ENCODE measurements around the gene GPR141. TPM values are rescaled to one million over a fixed set of nuclear protein-coding genes. Genes with fewer than 3 reads are reported as not detected.

The GPR141 gene
- polyA plus RNA-seq, 1 of the 3 experiments (the other 2 are of a cell fraction): not detected

DNA sequence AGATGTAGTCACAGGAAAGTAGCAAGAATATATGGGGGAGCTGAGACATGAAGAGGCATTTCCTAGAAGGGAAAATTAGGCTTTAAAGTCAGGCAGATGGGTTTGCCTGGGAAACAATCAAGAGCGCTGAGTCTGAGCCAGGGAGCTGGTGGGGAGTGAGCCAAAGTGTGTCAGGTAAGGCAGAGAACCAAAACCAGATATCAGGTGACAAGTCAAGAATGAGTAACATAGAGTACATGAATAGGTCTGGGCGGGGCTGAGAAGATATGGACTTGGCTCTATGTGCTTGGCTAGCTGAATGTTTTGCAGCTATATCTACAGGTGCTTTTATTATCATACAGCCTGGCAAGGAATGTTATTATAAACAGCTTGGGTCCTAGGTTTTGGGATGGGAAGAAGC, 49.3 kb downstream of the GPR141 start:
- Histone ChIP-seq H3K4me1 (ENCODE audit: control insufficient read depth in 1 of 2, insufficient read depth in 2 of 2, low read depth in 1 of 2, low read length in 1 of 2) (no peaks in the 10 kb centered on the region), H4K20me1 (ENCODE audit: insufficient read depth) (no peaks in the 10 kb centered on the region), H3K27me3 (ENCODE audit: insufficient read depth) (no peaks in the 10 kb centered on the region), H3K36me3 (replicated peaks in 1 of 2; ENCODE audit: control insufficient read depth in 1 of 2, insufficient read depth in 2 of 2, low read length in 1 of 2) (no peaks in the 10 kb centered on the region), H3K4me3 (ENCODE audit: low read depth in 2 of 2, low read length in 1 of 2) (no peak overlapping the region), H3K79me2 (ENCODE audit: insufficient read depth) (no peaks in the 10 kb centered on the region), H2AFZ (ENCODE audit: low read depth) (no peak overlapping the region), H3K9me3 (no peaks in the 10 kb centered on the region; the same call in 1 of the 2 replicates), H3F3A (replicated peaks; ENCODE audit: insufficient read depth) (no peaks in the 10 kb centered on the region), H3K9me2 (no peaks in the 10 kb centered on the region), H3K9ac (no peak overlapping the region), H3K27ac (ENCODE audit: low read depth in 2 of 2, low read length in 1 of 2) (no peak overlapping the region), H3K4me2 (no peak overlapping the region)
- WGBS (ENCODE audit: low lambda C conversion rate): 36% methylated on average over 2 of the region's 2 CpGs
- POLR2A ChIA-PET: no interaction called here
- CTCF ChIA-PET: interaction anchor here (0.5 to 3.7 kb wide), 24 partner anchors 8 to 524 kb away, joined by 3 to 30 read pairs (median 4); no protein-coding TSS in a partner anchor
- no peak for DNase-seq
- TF ChIP-seq TEAD4 (IDR thresholded peaks at IDR 0.05; ENCODE audit: borderline replicate concordance, insufficient read depth) (no peak), MXI1 (IDR thresholded peaks at IDR 0.05; ENCODE audit: low read depth, low read length) (no peak), MEF2A (IDR thresholded peaks at IDR 0.05; ENCODE audit: borderline replicate concordance, low read depth) (no peak), NRF1 (IDR thresholded peaks at IDR 0.05; ENCODE audit: low read depth, low read length) (no peak), ELF1 (IDR thresholded peaks at IDR 0.05) (no peak), FOXJ3 (CRISPR knock-in tag; IDR thresholded peaks at IDR 0.05) (no peak), RXRA (IDR thresholded peaks at IDR 0.05; ENCODE audit: borderline replicate concordance, low read depth) (no peak), EZH2phosphoT487 (IDR thresholded peaks at IDR 0.05; ENCODE audit: borderline replicate concordance, low read depth) (no peak), YY1 (IDR thresholded peaks at IDR 0.05; ENCODE audit: low read depth) (no peak), RAD21 (IDR thresholded peaks at IDR 0.05; ENCODE audit: low read length) (no peak), EP300 (IDR thresholded peaks at IDR 0.05; ENCODE audit: borderline replicate concordance in 1 of 2, low read depth in 1 of 2, low read length in 1 of 2) (no peak), GATA2 (CRISPR knock-in tag; IDR thresholded peaks at IDR 0.05) (no peak)
- TF ChIP-seq, protein P1, sequence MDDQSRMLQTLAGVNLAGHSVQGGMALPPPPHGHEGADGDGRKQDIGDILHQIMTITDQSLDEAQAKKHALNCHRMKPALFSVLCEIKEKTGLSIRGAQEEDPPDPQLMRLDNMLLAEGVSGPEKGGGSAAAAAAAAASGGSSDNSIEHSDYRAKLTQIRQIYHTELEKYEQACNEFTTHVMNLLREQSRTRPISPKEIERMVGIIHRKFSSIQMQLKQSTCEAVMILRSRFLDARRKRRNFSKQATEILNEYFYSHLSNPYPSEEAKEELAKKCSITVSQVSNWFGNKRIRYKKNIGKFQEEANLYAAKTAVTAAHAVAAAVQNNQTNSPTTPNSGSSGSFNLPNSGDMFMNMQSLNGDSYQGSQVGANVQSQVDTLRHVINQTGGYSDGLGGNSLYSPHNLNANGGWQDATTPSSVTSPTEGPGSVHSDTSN (IDR thresholded peaks at IDR 0.05): no peak
- TF ChIP-seq, protein P2, sequence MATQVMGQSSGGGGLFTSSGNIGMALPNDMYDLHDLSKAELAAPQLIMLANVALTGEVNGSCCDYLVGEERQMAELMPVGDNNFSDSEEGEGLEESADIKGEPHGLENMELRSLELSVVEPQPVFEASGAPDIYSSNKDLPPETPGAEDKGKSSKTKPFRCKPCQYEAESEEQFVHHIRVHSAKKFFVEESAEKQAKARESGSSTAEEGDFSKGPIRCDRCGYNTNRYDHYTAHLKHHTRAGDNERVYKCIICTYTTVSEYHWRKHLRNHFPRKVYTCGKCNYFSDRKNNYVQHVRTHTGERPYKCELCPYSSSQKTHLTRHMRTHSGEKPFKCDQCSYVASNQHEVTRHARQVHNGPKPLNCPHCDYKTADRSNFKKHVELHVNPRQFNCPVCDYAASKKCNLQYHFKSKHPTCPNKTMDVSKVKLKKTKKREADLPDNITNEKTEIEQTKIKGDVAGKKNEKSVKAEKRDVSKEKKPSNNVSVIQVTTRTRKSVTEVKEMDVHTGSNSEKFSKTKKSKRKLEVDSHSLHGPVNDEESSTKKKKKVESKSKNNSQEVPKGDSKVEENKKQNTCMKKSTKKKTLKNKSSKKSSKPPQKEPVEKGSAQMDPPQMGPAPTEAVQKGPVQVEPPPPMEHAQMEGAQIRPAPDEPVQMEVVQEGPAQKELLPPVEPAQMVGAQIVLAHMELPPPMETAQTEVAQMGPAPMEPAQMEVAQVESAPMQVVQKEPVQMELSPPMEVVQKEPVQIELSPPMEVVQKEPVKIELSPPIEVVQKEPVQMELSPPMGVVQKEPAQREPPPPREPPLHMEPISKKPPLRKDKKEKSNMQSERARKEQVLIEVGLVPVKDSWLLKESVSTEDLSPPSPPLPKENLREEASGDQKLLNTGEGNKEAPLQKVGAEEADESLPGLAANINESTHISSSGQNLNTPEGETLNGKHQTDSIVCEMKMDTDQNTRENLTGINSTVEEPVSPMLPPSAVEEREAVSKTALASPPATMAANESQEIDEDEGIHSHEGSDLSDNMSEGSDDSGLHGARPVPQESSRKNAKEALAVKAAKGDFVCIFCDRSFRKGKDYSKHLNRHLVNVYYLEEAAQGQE (IDR thresholded peaks at IDR 0.05; ENCODE audit: low read depth, low read length): no peak
- TF ChIP-seq, protein P3, sequence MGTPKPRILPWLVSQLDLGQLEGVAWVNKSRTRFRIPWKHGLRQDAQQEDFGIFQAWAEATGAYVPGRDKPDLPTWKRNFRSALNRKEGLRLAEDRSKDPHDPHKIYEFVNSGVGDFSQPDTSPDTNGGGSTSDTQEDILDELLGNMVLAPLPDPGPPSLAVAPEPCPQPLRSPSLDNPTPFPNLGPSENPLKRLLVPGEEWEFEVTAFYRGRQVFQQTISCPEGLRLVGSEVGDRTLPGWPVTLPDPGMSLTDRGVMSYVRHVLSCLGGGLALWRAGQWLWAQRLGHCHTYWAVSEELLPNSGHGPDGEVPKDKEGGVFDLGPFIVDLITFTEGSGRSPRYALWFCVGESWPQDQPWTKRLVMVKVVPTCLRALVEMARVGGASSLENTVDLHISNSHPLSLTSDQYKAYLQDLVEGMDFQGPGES (IDR thresholded peaks at IDR 0.05; ENCODE audit: low read depth, low read length): no peak
- TF ChIP-seq, protein P4, sequence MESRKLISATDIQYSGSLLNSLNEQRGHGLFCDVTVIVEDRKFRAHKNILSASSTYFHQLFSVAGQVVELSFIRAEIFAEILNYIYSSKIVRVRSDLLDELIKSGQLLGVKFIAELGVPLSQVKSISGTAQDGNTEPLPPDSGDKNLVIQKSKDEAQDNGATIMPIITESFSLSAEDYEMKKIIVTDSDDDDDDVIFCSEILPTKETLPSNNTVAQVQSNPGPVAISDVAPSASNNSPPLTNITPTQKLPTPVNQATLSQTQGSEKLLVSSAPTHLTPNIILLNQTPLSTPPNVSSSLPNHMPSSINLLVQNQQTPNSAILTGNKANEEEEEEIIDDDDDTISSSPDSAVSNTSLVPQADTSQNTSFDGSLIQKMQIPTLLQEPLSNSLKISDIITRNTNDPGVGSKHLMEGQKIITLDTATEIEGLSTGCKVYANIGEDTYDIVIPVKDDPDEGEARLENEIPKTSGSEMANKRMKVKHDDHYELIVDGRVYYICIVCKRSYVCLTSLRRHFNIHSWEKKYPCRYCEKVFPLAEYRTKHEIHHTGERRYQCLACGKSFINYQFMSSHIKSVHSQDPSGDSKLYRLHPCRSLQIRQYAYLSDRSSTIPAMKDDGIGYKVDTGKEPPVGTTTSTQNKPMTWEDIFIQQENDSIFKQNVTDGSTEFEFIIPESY (IDR thresholded peaks at IDR 0.05; ENCODE audit: borderline replicate concordance, low read depth): no peak
